GM12864 (cell line): ENCODE results near the gene AIMP1.

Experiments
- DNase-seq: peaks from one replicate; pipeline ENCODE4 v3.0.0-alpha.2; 2011; ENCODE audit warnings: low read depth
- H3K4me3 ChIP-seq: 2 replicates; pipeline ENCODE4 v1.5.1; 2011; ENCODE audit warnings: mild to moderate bottlenecking, low read depth, low read length, control low read depth
- CTCF ChIP-seq: IDR thresholded peaks from 2 replicates; pipeline ENCODE4 v1.5.1; 2011; ENCODE audit warnings: low read depth, mild to moderate bottlenecking, moderate library complexity, low read length, control low read depth, inconsistent platforms; ENCODE audit errors: missing control alignments

AIMP1 gene

GRCh38 chr4:106334741-106335470, 18.6 kb downstream of the AIMP1 start:
- no peak overlapping the region for H3K4me3 ChIP-seq
- no peak for TF ChIP-seq CTCF
- DNase-seq = no peak

- no peak for DNase-seq
- no peak overlapping the region for H3K4me3 ChIP-seq
- TF ChIP-seq CTCF = no peak
Measured at GRCh38 chr4:106336618-106337017, 20.3 kb downstream of the AIMP1 start.

DNA sequence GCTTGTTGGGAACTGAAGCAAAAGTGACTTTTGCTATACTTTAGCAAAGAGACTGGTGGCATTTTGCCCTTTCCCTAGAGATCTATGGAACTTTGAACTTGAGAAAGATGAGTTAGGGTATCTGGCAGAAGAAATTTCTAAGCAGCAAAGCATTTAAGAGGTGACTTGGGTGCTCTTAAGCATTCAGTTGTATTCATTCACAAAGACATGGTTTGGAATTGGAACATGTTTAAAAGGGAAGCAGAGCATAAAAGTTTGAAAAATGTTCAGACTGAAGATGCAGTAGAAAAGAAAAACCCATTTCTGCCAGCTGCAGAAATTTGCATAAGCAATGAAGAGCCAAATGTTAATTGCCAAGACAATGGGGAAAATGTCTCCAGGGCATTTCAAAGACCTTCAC, 21.6 kb downstream of the AIMP1 start:
- no peak overlapping the region for H3K4me3 ChIP-seq
- TF ChIP-seq CTCF = no peak
- DNase-seq = no peak

DNA sequence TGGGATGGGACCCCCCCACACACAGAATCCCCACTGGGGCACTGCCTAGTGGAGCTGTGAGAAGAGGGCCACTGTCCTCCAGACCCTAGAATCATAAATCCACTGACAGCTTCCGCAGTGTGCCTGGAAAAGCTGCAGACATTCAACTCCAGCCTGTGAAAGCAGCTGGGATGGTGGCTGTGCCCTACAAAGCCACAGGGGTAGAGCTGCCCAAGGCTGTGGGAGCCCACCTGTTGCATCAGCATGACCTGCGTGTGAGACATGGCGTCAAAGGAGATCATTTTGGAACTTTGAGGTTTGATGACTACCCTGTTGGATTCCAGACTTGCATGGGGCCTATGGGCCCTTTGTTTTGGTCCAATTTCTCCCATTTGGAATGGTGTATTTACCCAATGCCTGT, 22.3 kb downstream of the AIMP1 start:
- TF ChIP-seq CTCF = no peak

DNA sequence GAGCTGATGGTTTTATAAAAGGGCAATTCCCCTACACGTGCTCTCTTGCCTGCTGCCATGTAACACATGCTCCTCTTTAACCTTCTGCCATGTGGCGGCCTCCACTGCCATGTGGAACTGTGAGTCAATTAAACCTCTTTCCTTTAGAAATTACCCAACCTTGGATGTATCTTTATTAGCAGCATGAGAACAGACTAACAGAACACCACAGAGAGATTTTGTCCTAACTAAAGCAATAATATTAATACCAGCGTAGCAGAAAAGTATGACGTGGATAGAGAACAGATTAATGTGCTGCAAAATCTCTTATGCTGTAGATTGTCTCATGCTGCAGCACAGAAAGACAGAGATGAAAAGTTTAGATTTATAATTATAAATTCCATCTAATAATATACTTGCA, 23.1 kb downstream of the AIMP1 start:
- no peak for TF ChIP-seq CTCF
- no peak overlapping the region for H3K4me3 ChIP-seq
- DNase-seq = no peak

More for the DNA sequence above, 22.3 kb downstream of the AIMP1 start:
- DNase-seq = no peak
- H3K4me3 ChIP-seq = no peak overlapping the region

- no peak overlapping the region for H3K4me3 ChIP-seq
- no peak for TF ChIP-seq CTCF
- no peak for DNase-seq
Measured at GRCh38 chr4:106340774-106341173, 24.4 kb downstream of the AIMP1 start.
